ENCODE data around the gene SRRM1.

DNA sequence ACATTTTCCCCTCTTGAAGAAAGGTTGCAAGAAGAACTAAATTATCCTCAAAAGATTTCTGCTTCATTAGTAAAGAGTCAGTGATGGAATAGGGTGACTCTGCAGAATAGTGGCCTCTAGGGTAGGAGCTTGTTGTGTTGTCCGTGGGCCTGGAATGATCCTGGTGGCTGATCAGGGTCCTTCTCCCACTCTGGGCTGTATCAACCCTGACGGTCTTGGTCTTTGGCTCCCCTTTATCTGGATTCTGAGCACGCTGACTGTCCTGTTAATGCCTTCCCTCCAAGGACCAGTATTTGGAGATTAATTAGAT, 36.9 kb upstream of the SRRM1 start:
- TF ChIP-seq POLR2A (IDR thresholded peaks at IDR 0.05), result no peak
- TF ChIP-seq, protein P1, sequence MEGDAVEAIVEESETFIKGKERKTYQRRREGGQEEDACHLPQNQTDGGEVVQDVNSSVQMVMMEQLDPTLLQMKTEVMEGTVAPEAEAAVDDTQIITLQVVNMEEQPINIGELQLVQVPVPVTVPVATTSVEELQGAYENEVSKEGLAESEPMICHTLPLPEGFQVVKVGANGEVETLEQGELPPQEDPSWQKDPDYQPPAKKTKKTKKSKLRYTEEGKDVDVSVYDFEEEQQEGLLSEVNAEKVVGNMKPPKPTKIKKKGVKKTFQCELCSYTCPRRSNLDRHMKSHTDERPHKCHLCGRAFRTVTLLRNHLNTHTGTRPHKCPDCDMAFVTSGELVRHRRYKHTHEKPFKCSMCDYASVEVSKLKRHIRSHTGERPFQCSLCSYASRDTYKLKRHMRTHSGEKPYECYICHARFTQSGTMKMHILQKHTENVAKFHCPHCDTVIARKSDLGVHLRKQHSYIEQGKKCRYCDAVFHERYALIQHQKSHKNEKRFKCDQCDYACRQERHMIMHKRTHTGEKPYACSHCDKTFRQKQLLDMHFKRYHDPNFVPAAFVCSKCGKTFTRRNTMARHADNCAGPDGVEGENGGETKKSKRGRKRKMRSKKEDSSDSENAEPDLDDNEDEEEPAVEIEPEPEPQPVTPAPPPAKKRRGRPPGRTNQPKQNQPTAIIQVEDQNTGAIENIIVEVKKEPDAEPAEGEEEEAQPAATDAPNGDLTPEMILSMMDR (IDR thresholded peaks at IDR 0.05), result no peak
